Middle frontal gyrus (tissue), 1 donor: ENCODE measurements around the gene CCDC144A.
"Not testable (repeated sequence)": the region's sequence is repeated elsewhere in the genome, so short reads cannot be mapped to it uniquely, and the experiment has no call there.

ENCODE experiments used
- DNase-seq: peaks from one replicate; pipeline ENCODE4 v3.0.0-alpha.2; 2015; ENCODE audit warnings: low spot score; ENCODE audit errors: extremely low spot score

CCDC144A gene

DNA sequence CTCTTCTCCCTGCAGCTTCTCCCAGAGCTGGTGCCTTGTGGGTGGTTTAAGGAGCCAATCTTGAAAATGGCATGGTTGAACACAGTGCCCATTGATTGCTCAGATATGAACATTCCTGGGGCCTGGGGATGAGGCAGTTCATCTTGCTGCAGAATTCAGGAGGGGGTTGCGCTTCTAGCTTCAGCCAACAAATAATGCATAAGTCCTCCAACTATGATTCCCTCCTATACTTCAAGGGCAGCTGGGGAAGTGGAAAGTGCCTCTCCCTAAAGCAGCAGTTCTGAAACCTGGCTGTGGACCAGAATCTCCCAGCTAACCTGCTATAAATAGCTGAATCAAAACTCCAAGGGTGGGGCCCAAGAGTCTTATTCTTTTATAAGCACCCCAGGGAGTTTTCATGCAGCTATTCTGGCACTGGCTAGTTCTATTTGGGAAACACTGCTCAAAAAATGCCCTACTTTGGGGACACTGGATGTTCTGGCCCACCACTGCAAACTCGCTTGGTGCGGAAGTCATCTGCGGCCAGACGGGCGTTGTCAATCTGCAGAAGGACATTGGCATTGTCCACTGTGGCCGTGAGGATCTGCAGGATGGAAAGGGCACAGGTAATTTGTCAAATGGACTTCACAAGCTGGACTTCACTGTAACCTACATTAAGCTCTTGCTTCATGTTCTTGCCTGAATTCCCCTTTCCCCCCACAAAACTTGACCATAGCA, 130.3 kb downstream of the CCDC144A start:
- no peak for DNase-seq

DNA sequence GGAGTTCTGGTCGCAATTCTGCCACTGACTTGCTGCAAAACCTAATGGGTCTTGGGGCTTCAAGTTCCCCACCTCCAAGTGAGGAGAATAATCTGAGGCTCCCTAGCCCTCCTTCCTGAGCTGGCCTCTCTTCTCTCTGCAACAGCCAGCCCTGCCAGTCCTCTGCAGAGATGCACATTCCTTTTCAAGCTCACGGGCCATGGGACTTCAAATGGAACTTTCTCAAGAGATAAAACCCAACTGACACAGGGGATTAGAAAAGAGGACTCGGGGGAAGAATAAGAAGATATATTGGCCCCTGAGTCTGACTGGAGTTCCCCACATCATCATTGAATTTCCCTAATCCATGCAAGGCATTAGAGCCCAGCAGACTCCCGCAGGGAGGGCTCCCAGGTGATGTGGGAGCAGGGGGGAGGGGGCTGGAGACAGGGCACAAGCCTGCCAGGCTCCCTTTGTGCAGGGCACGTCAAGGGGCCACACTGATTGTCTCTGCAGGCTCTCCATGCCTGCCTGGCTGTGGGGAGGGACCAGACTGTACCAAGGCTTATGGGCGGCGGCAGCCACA, 131.0 kb downstream of the CCDC144A start:
- no peak for DNase-seq

DNA sequence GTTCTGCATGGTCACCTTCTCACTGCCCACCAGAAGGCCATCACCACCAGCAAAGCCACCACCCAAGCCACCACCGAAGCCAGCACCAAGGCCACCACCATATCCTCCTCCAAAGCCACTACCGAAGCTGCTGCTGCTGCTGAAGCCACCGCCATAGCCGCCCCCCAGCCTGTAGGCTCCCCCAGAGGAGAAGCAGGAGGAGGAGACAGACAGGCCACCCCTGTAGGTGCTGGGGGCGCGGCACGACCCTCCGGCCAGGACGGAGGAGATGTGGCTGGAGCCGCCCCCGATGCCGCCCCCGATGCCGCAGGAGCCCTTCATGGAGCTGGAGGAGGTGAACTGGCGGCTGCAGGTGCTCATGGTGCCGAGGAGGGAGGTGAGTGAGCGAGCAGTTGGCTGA, 132.1 kb downstream of the CCDC144A start:
- DNase-seq = not testable (repeated sequence)

DNA sequence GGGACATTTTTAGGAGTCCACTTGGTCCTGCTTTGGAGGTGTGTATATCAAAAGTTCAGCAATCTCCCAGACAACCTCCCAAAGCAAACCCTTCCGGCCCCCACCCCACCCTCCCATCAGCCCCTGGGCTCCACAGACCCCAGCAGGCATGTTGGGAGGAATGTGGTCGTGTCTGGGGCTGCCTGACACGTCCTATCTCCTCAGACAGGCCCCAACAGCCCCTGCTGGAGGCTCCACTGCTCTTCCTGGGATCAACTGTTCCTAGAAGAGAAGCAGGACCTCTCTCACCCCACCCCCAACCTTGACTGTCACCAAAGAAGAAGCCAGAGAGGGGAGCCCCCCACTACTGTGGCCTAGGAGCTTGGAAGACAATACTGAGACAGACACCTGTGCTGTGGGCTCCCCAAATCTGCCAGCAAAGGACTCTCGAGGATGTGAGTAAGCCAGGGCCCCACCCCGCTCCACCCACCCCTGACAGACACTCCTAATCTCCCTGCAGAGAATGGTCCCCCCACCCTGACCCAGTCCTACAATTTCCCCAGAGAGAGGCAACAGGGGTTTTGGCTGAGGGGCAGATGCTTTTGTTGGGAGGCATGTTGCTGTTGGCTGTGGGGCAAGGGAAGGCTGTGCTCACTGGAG, 133.8 kb downstream of the CCDC144A start:
- DNase-seq = not testable (repeated sequence)
